Measurements from ENCODE around the gene ADAMTS15.

Gene ADAMTS15, protein sequence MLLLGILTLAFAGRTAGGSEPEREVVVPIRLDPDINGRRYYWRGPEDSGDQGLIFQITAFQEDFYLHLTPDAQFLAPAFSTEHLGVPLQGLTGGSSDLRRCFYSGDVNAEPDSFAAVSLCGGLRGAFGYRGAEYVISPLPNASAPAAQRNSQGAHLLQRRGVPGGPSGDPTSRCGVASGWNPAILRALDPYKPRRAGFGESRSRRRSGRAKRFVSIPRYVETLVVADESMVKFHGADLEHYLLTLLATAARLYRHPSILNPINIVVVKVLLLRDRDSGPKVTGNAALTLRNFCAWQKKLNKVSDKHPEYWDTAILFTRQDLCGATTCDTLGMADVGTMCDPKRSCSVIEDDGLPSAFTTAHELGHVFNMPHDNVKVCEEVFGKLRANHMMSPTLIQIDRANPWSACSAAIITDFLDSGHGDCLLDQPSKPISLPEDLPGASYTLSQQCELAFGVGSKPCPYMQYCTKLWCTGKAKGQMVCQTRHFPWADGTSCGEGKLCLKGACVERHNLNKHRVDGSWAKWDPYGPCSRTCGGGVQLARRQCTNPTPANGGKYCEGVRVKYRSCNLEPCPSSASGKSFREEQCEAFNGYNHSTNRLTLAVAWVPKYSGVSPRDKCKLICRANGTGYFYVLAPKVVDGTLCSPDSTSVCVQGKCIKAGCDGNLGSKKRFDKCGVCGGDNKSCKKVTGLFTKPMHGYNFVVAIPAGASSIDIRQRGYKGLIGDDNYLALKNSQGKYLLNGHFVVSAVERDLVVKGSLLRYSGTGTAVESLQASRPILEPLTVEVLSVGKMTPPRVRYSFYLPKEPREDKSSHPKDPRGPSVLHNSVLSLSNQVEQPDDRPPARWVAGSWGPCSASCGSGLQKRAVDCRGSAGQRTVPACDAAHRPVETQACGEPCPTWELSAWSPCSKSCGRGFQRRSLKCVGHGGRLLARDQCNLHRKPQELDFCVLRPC

DNA sequence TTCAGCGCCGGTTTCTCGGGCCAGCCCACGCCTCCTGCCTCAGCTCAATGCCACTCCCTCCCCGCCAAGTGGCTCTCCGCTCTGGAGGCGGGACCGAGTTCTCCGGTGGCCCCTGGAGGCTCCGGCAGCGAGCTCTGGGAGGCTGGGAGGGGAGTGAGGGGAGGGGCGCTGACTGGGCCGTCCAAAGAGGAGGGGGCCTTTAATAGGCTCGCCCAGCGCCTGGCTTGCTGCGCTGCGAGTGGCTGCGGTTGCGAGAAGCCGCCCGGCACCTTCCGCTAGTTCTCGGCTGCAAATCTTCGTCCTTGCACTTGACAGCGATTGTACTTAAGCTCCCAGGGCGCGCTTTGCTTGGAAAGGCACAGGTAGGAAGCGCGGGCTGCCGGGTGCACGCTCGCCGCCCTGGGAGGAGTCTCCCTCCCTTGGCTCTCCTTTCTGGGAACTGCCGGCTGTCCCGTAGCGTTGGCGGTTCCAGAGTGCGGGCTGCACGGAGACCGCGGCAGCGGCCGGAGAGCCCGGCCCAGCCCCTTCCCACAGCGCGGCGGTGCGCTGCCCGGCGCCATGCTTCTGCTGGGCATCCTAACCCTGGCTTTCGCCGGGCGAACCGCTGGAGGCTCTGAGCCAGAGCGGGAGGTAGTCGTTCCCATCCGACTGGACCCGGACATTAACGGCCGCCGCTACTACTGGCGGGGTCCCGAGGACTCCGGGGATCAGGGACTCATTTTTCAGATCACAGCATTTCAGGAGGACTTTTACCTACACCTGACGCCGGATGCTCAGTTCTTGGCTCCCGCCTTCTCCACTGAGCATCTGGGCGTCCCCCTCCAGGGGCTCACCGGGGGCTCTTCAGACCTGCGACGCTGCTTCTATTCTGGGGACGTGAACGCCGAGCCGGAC lies at the start of gene ADAMTS15:
Gene ADAMTS15 (plus strand): TSS at position 230 of the 894 bp plus-strand sequence. CDS start 329 bp downstream, at position 559.
- peak in 30 of 42 donors; percentile 18 to 72 (median 46) for DNase-seq
- intact Hi-C loops (cut with DNase I): no loop called here

DNA sequence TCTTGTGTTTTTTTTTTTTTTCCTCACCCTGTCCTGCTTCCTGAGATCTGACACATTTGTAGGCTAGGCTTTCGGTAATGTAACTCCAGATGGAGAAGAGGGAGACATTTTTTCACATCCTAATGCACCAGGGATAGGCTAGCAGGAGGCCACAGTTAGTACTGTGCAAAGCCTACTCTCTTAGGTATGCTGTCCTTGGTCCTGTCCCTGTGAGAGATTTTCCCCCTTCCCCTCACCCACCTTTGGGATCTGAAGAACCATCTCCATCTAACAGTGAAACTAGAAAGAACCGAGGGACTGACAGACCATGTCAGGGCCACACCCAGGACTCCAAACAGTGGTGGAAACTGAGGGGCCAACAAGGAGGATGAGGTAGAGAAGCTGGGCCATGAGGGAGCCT lies 49.2 kb upstream of the ADAMTS15 start:
- intact Hi-C loops (cut with DNase I): no loop called here
- DNase-seq: no peak

DNA sequence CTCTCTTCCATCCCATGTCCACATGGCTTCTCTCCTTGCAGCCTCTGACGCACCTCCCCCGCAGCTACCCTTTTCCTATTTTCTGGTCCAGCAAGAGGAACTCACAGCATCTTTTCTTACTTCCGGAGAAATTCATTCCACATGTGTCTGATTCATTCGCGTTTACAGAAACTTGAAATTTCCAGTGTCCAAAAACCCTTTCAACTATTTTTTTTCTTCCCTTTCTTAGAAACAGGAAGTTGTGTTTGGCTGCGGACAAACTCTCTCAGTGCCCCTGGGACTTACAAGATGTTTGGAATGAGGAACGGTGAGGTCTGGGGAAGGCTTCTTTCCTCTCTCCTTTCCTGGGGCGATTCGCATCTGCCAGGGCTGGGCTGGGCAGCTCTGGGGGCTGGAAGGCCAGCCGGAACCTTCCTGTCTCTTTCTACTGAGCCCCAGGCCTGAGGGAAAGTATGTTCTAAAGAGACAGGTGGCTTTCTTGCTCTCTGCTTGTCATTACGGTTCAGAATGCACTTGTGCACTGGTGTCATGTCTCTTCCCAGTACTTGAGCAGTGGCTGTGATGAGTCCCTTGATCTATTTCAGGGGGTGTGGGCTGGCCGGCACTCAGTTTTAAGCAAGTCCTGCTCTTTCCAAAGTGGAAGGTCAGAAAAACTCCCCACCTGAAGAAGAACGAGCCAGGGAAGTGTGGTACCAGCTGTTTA lies 47.5 kb upstream of the ADAMTS15 start:
- intact Hi-C loops (cut with DNase I): loop anchor here (10.0 kb wide), 1 partner anchor 86 kb away; the partner anchor contains the start of gene ZBTB44
- DNase-seq: no peak

DNA sequence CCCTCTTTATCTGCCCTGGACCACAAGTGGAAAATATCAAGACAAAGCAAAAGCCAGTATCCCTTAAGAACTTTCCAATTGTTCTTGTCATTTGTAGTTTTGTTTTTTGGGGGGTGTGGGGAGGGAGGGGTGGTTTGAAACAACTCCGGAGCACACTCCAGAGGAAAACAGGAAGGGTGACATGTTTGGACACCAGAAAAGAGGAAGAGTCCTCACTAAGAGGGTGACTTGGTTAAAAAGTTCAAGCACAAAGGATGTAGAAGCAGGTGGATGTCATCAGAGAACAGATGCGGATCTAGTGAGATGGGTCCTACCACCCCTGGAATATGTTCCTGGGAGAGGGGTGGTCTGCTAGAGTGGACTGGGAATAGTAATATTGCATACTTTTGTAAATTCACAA lies 45.9 kb upstream of the ADAMTS15 start:
- intact Hi-C loops (cut with DNase I): loop anchor here (10.0 kb wide), 1 partner anchor 88 kb away; the partner anchor contains the start of gene ZBTB44
- DNase-seq: no peak

DNA sequence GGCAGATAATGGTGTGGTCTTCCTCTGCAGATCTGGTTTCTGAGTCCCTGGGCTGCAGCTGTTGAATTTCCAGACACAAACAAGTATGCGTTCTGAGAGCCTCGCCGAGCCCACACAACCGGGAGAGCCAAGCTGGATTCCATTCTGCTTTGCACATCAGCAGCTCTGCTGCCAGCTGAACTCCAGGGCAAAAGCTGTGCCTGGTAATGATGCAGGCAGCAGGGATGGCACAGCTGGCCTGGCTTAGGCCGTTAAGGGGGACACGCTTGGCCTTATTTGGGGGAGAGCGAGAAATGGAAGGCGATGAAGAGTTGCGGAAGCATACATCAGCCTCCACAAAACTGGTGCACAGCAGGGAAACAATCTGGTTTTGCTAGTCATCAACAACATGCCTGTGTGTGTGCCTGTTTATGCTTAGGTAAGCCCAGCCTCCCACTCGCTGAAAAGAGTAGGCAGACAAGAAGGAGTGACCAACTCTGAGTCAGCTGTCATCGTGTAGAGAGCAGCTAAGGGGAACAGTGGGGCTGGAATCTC lies 45.1 kb upstream of the ADAMTS15 start:
- peak in 41 of 42 donors; percentile 21 to 85 (median 61) for DNase-seq
- intact Hi-C loops (cut with DNase I): loop anchor here (10.0 kb wide), 1 partner anchor 89 kb away; the partner anchor contains the start of gene ZBTB44

DNA sequence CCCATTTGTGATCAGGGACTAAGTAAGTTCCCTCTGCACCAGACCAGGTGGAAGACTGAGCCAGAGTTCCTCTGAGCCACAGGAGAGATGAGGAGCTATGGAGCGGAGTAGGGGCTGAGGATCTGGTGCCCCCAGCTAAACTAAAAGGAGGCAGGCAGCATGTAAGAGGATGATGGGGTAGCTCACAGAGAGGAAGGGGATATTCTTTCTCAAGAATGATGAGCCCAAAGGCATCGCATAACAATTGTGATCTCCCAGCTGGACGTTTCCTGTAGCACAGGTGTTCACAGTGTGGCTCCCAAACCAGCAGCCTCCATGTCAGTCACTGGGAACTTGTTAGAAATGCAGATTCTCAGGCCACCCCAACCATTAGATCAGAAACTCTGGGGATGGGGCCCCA lies 44.5 kb upstream of the ADAMTS15 start:
- intact Hi-C loops (cut with DNase I): loop anchor here (10.0 kb wide), 1 partner anchor 89 kb away; the partner anchor contains the start of gene ZBTB44
- DNase-seq: no peak

DNA sequence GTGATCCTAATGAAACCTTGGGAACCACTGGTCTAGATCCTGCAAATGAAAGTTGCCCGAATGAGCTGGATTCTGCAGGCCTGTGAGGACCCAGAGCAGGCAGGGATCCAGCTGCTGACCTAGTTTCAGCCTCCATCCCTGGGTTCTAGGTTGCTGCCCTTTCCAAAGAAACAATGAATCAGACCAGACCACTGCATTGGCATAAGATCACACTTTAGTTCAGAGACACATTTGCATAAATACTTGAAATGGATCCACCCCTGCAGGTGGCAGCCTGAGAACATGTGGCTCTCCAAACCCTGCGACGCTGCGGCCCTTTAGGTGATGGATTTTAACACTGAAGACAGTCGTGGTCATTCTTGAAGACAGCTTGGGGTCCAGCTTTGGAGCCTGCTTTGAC lies 43.7 kb upstream of the ADAMTS15 start:
- intact Hi-C loops (cut with DNase I): loop anchor here (10.0 kb wide), 1 partner anchor 90 kb away; the partner anchor contains the start of gene ZBTB44
- DNase-seq: no peak

DNA sequence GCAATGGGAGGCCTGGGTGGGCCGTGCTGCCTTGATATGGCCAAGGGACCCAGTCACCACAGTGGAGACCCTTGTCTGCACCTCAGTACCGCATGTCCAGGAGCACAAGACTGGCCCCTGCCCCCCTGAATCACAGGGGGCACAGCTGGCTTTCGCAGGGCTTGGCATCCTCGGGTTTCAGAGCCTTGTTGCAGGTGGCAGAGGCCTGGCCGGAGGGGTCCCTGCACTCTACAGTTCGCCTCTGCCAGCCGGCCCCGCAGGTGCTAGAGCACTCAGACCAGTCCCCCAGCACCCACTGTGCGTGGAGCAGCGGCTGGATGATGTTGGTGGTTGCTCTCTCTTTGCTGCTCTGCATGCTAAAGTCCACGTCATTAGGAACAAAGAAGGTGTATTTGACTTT lies 43.0 kb upstream of the ADAMTS15 start:
- no peak for DNase-seq
- intact Hi-C loops (cut with DNase I): loop anchor here (10.0 kb wide), 1 partner anchor 91 kb away; the partner anchor contains the start of gene ZBTB44

DNA sequence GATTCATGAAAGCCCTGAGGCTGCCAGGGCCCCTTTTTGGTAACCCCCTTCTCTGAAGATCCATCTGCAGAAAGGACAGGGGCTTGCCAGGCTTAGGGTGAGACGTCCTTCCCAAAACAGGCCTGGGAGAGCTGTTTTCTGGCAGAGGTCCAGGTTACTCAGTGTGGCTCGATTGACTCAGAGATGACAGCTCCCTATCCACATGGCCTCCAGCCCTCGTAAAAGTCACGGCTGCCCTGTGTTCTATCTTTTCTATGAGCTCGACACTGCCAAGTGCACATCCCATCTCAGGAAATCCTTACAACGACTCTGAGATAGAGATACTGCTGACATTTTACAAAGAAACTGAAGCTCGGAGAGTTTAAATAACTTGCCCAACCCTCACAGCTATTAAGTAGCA lies 40.5 kb upstream of the ADAMTS15 start:
- intact Hi-C loops (cut with DNase I): loop anchor here (10.0 kb wide), 1 partner anchor 93 kb away; the partner anchor contains the start of gene ZBTB44
- no peak for DNase-seq

DNA sequence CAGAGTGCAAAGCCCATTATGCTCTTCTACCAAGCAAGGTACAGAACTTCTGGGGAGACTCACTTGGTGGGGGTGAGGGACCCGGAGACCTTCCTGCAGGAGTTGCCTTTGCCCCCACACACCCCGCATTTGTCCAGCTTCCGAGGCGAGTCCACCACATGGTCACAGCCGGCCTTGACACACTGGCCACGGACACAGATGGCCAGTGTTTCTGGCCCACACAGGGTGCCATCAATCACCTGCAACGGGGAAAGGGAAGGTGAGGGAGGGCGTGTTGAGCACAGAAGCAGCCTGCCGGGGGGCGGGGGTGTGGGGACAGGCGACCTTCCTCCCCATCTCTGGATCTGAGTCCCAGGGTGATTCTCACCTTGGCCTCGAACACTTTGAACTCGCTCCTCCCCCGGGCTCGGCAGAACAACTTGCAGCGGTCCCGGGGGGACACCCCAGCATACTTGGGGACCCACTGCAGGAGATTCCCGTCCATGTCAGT lies 40.0 kb upstream of the ADAMTS15 start:
- no peak for DNase-seq
- intact Hi-C loops (cut with DNase I): loop anchor here (10.0 kb wide), 1 partner anchor 94 kb away; the partner anchor contains the start of gene ZBTB44

DNA sequence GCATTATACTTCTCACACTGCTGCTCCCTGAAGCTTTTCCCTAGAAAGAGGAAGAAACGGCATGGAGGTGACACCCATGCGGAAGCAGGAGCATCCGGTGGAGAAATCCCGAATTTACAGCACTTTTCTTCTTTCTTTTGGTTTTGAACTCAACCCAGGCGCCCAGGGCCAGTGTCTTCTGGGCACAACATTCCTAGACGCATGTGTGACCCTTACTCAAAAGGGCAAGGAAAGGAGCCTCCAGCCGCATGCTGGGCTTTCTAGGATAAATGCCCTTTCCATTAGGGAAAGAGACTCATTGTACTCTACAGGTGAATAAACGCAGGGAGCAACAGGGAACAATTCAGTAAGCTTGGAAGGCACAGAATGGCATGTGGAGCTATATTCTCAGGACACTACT lies 39.5 kb upstream of the ADAMTS15 start:
- intact Hi-C loops (cut with DNase I): loop anchor here (10.0 kb wide), 1 partner anchor 94 kb away; the partner anchor contains the start of gene ZBTB44
- DNase-seq: no peak

DNA sequence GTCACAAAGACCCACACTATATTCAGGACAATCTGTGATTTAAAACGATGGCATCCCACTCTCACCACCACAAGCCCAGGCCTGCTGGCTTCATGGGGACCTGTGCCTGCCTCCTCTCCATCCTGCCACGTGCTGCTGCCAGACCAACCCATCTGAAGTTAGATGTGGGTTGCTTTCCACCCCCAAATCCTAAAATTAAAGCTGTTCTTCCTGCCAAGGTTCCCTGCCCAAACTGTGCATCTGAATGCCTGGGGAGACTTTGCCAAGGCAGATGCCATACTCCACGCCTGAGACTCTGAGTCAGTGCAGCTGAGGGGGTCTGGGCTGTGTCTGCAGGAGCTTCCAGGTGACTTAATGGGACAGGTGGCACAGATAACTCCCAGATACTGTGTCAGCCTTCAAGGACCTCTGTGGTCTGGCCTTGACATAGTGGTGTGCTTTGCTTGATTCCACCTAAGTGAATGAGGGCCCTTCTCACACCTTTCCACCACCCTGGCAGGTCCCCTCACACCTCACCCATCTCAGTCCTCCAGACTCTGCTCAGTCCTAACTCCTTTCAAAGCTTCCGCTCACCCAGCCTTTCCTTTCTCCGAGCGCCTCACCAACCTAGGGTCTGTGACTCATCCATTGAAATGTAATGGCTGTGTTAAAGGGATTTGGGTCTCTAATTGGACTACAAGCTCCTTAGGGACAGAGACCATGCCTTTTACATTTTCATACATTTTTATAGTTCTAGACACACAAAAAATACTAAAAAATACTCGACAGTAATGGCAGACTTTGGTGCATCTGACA lies 38.7 kb upstream of the ADAMTS15 start:
- DNase-seq: peak in 9 of 42 donors; percentile 23 to 77 (median 52)
- intact Hi-C loops (cut with DNase I): loop anchor here (10.0 kb wide), 1 partner anchor 95 kb away; the partner anchor contains the start of gene ZBTB44

DNA sequence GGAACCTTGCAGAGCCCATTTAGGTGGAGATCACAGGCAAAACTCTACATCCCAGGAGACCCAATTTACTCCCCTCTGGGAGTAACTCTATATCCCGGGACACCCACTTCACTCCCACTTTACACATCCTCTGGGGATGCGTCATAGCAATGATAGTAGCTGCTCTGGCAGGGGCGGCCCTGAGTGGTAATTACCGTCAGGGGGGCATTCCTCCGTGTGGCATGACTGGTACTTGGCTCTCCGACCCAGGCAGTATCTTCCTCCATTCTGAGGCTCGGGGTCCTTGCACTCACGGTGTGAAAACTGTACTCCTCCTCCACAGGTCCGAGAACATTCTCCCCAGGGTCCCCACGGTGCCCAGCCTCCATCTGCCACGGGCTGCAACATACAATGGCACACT lies 37.2 kb upstream of the ADAMTS15 start:
- intact Hi-C loops (cut with DNase I): no loop called here
- peak in 6 of 42 donors; percentile 25 to 63 (median 48) for DNase-seq

DNA sequence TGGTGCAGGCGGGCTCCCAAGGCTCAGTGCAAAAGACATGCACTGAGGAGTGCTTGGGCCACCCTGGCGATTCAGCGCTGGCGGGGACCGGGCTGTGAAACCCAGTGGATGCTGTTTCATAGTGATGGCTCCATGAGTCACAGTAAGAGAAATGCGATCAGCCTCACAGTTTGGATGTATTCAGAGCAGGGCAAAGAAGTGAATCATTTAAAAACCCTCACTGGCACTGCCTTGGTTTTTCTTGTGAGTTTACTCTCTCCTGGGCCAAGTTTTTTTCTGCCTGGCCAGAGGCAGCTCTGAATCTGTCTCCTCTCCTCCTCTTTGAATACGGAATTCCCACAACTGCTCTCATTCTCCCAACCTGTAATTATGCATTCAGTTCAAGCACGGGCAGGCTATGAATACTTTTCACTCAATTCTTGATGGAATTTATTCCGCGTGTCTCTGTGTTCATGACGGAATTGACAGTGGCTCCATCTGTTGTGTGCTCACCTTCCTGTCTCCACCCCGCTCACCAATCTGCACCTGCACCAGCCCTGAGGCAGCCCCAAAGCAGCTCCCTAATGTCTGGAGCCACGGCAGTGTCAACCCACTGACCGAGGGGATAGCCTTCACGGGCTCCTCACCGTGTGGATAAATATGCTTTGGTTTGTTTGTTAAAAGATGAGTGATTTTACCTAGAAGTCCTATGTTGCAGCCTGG lies 34.9 kb upstream of the ADAMTS15 start:
- DNase-seq: peak in 14 of 42 donors; percentile 26 to 82 (median 48)
- intact Hi-C loops (cut with DNase I): no loop called here

All from head of caudate nucleus (tissue), 42 donors.